GM12801 (cell line): ENCODE data around the gene PPFIA1.

Source experiments
- CTCF ChIP-seq: IDR thresholded peaks from one replicate; pipeline ENCODE4 v1.5.1; 2011; ENCODE audit warnings: control low read depth; ENCODE audit not compliant: insufficient read length; ENCODE audit errors: extremely low read depth

The PPFIA1 gene

GRCh38 chr11:70230840-70231710 lies 39.4 kb upstream of the PPFIA1 start:
- no peak for TF ChIP-seq CTCF

DNA sequence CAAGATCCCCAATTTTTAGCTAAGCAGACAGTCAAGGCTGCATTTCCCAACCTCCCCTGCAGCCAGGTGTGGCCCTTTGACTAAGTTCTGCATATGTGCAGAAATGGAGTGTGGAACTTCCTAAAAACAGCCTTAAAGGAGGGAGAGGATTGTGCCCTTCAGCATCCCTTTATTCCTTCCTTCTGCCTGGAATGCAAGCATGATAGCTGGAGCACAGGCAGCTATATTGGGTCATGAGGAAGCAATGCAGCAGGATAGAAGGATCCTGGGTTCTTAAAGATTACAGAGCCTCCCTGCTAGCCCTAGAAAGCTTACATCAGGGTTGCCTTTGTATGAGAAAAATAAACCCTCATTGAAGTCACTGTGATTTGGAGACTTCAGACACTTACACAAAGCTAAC lies 37.5 kb upstream of the PPFIA1 start:
- TF ChIP-seq CTCF, result no peak

DNA sequence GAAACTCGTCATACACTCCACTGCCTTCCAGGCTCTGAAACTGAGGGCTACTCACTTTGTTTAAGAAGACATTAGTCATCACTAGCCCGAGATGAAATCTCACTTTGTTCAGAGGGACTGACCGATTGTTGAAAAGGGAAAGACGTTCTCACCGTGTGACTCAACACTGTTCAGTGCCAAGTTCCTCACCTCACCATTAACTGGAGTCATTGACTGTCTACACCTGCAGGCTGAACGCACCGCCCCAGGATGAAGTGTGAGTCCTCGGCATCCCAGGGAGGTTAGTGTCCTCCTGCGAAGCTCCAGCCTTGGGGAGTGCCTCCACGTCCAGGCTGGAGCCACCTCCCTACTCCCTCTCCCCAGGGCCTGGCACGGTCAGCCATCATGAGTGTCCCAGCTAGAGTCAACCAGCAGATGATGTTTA lies 37.0 kb upstream of the PPFIA1 start:
- TF ChIP-seq CTCF, result no peak

DNA sequence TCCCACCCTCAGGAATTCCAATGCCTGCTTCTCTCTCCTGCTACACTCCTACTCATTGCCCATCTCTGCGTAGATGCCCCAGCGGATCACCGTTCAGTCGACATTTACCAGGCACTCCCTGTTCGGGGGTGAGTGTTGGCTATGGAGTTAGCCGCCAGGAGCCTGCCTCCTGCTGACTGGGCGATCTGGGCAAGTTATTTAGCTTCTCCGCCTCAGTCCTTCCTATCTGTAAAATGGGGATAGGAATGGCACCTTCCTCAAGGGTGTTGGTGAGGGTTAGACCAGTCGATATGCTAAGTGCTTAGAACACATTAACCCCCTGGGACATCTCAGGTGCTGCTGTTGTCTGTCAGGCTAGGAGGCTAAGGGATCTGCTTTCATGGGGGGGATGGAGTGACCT lies 36.5 kb upstream of the PPFIA1 start:
- no peak for TF ChIP-seq CTCF

- TF ChIP-seq CTCF, result no peak
These were observed 30.2 kb upstream of the PPFIA1 start for GRCh38 chr11:70240337-70240736.

- no peak for TF ChIP-seq CTCF
These were observed 28.8 kb upstream of the PPFIA1 start for GRCh38 chr11:70241709-70242108.

DNA sequence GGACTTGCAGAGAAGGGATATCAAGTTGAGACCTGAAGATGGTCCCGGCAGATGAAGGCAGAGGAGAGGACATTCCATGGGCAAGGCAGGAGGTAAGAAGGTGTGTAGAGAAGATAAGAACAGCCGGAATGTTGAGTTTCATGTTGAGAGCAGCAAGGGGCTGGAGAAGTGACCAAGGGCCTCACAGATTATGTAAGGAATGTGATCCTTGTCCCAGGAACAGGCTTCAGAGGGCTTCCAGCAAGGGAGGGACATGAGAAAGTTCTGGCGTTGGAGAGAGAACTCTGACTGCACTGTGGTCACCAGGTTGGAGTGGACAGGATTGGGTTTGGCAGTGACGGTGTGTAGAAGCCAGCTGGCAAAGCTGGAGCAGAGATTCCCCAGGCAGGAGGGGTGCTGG lies 27.6 kb upstream of the PPFIA1 start:
- no peak for TF ChIP-seq CTCF
